Stimulated activated CD4-positive, alpha-beta T cell treated with anti-CD3 and anti-CD28 coated beads, Interleukin-15, amount 100 ng/mL, for 48 hours (primary cell): ENCODE measurements around the gene FST.

ENCODE experiments used
- DNase-seq, 2 donors: peaks; one replicate each; pipeline ENCODE4 v3.0.0-alpha.2; 2020; ENCODE audit warnings: low read depth in 2 of 2

FST gene

DNA sequence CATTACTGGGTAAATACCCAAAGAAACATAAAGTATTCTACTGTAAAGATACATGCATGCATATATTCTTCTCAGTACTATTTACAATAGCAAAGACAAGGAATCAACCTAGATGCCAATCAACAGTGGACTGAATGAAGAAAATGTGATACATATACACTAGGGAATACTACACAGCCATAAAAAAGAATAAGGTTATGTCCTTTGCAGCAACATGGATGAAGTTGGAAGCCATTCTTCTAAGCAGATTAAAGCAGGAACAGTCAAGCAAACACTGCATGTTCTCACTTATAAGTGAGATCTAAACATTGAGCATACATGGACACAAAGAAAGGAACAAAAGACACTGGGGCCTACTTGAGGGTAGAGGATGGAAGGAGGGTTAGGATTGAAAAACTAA lies 40.4 kb downstream of the FST start:
- DNase-seq = no peak
